Measurements from ENCODE around the gene HES7.
A peak's percentile ranks its signal among the peaks of the same experiment; 100 is the strongest.
"Not testable (repeated sequence)": the region's sequence is repeated elsewhere in the genome, so short reads cannot be mapped to it uniquely, and the experiment has no call there.

HES7 gene

GRCh38 chr17:8124350-8125153 lies 646 bp upstream of the HES7 start:
- peak in 6 of 56 donors; percentile 13 to 47 (median 18) for DNase-seq

- no peak for DNase-seq
These were observed 797 bp downstream of the HES7 start for GRCh38 chr17:8122924-8123694.

DNA sequence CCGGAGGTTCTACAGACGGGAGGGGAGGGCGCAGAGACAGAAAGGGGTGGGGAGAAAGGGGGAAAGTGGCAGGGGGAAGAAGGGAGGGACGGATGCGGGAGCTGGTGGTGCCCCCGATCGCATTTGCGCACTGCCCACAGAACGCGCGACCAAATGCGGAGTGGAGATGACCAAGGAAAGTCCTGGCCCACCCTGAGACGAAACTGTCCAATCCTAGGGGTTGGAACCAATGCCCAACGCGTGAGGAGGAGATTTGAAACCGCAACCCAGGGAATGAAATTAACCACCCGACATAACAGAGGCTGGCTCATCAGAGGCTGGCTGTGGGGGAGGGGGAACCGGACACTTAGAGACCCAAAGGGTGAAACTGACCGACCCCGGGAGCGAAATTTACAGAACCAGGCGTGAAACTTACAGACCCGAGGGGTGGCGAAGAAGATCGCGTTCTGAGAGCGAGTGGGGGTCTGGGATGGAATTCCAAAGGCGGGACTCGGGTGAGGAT lies 1.4 kb downstream of the HES7 start:
- peak in 1 of 56 donors; percentile 26 for DNase-seq

GRCh38 chr17:8121681-8122421 lies 2.1 kb downstream of the HES7 start:
- peak in 49 of 56 donors; percentile 19 to 82 (median 53) for DNase-seq

DNA sequence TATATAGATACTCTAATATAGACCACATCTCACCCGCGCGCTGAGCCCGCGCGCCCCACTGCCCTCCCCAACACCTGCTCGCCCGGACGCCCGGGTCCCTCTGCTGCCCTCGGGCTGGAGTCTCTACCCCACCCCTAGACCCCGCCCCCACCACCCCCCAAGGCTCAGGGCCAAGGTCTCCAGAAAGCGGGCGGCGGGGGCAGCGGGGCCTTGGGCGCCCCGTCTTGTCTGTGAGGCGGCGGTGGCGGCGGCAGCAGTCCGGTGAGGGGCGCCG lies 2.6 kb downstream of the HES7 start:
- DNase-seq, result no peak

- peak in 42 of 56 donors; percentile 12 to 79 (median 52) for DNase-seq
These were observed 3.1 kb downstream of the HES7 start for GRCh38 chr17:8120520-8121406.

DNA sequence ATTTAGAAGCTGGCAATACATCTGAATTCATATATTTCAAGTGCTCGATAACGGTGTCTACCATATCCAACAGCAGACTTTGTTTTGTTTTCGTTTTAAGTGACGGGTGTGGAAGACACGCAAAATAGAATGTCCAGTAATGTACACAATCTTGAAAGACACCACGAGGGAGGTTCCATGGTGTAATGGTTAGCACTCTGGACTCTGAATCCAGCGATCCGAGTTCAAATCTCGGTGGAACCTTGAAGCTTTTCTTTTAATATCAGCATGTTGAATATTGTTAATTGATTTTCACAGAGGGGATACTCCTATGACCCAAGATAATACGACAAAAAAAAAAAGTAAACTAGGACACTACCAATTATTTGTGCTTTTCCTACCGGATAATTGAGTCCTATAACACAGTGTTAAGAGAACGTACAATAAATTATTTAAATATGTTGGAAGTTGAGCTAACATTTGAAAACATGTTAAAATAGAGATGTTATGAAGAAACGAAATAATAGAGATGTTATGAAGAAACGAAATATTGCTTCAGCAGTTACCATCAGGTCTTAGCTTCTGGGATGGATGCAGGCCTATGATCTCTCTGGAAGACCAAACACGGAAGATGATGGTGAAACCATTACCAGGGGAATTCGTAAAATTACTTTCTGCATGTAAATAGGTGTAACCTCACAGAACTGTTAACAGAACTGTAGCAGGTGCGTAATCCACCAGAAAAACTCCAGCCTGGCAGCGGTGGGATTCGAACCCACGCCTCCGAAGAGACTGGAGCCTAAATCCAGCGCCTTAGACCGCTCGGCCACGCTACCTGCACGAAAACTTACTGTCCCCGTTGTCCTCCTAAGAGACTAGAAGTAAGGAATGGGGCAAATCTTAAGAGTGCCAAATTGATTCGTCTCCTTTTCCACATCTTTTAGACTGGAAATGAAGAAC lies 4.1 kb downstream of the HES7 start:
- DNase-seq, result peak in 53 of 56 donors; percentile 23 to 92 (median 71)

GRCh38 chr17:8118769-8119580 lies 4.9 kb downstream of the HES7 start:
- DNase-seq, result peak; percentile 48 to 93 (median 81)

DNA sequence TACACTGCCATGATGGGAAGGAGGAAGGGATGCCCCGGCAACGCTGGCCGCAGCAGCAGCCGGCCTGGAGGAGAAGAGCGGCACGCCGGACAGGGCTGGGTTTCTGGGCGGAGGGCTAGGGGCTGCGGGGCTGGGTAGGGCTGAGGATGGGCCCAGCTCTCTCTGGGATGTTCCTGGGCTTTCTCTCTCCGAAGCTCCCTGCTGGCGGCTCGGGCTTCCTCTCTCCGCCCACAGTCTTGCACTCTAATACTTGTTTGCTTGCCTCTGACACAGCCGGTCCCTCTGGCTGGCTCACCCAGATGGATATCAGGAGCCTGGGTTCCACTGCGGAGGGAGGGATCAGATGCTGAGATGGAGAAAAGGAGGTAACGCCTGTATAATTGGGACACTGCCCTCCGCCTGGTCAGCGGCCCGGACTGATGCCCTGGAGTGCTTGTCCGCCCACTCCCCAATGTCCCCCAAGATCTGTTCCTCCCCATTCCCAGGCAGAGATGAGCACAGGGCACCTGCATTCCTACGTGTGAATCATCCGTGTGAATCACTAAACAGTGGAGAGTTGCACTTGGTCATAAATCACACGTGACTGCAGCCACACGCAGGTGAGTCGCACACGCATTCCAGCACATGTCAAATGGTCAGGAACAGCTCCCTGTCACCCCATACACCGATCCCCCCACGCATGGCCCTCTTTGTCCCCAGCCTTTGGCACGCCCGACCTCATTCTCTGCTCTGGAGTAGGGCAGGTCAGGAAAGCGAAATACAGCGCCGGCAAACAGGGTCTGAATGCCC lies 5.7 kb downstream of the HES7 start, which contains the start of gene ALOXE3:
TSS of gene ALOXE3 (minus strand) at position 535 of the 789 bp plus-strand sequence. CDS start at position 11, 524 bp downstream.
- peak in 13 of 56 donors; percentile 21 to 79 (median 55) for DNase-seq

- no peak for DNase-seq
These were observed 6.4 kb downstream of the HES7 start for GRCh38 chr17:8117367-8117979.

DNA sequence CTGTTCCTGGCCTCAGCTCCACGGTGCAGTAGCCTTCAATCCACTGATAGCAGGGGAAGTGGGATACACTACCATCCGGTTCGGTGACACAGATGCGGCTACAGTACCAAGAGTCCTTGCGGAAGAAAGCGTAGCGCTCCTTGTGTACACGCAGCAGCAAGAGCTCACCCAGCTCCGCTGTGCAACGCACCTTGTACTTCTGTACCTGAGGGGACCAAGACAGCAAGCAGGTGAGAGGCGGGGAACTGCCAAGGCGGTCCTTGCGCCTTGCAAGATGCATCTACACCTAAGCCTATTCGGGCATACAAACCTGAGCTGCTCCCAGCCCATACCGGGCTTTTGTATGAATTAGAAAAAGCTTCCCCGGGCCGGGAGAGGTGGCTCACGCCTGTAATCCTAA lies 7.1 kb downstream of the HES7 start:
- no peak for DNase-seq

- no peak for DNase-seq
These were observed 13.0 kb downstream of the HES7 start for GRCh38 chr17:8110907-8111306.

DNA sequence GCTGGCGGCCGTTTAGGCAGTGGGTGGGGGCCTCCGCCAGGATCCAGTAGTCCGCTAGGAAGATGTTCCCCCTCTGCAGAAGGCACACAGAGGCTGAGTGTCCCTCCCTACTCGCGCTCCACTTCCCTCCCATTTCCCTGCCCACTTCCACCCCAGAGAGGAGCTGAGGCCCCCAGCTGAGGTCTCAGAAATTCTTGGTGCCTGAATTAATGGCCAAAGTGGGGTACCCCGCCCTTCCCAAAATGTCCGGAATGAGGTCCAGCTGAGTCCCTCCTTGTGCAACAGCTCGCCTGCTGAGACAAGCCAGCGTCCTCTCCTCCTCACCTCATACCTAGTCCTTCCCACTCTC lies 13.5 kb downstream of the HES7 start:
- no peak for DNase-seq

- peak in 7 of 56 donors; percentile 3 to 38 (median 12) for DNase-seq
These were observed 14.0 kb downstream of the HES7 start for GRCh38 chr17:8109661-8110455.

- DNase-seq, result no peak
These were observed 14.8 kb downstream of the HES7 start for GRCh38 chr17:8108972-8109660.

DNA sequence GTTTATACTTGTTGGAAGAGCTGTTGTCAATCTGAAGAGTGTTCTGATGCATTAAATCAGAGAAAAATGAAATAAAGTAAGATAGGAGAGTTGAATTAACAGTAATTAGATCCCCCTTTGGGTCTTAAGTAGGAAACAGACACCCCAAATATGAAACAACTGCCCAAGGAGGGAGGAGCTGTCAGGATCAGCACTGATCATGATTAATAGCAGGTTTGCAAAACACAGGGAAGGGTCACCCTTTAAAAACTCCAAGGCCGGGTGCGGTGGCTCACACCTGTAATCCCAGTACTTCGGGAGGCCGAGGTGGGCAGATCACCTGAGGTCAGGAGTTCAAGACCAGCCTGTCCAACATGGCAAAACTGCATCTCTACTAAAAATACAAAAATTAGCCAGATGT lies 16.9 kb downstream of the HES7 start:
- not testable (repeated sequence) for DNase-seq
